HEK293 (cell line): Measurements from ENCODE around the gene NSUN6.
A peak's percentile ranks its signal among the peaks of the same experiment; 100 is the strongest.

Experiments
- ELK4 ChIP-seq: IDR thresholded peaks from 2 replicates; pipeline ENCODE4 v1.6.1; 2011; ENCODE audit warnings: mild to moderate bottlenecking, low read depth, low read length, borderline replicate concordance
- KLF1 ChIP-seq: fragments of 450-650 bp; formaldehyde crosslinking; IDR thresholded peaks from 2 replicates; pipeline ENCODE4 v1.5.1; 2016; ENCODE audit warnings: missing biosample characterization, missing genetic modification characterization
- KLF10 ChIP-seq: fragments of 450-650 bp; IDR thresholded peaks from 2 replicates; pipeline ENCODE4 v1.5.1; 2018; ENCODE audit warnings: missing biosample characterization, mild to moderate bottlenecking, missing genetic modification characterization
- KLF17 ChIP-seq: fragments of 450-650 bp; formaldehyde crosslinking; IDR thresholded peaks from 2 replicates; pipeline ENCODE4 v1.5.1; 2016; ENCODE audit warnings: missing biosample characterization, missing genetic modification characterization
- PRDM10 ChIP-seq: fragments of 450-650 bp; formaldehyde crosslinking; IDR thresholded peaks from 2 replicates; pipeline ENCODE4 v1.5.1; 2016; ENCODE audit warnings: missing biosample characterization, missing genetic modification characterization
- REST ChIP-seq: fragments of 450-650 bp; formaldehyde crosslinking; IDR thresholded peaks from 2 replicates; pipeline ENCODE4 v1.5.1; 2016; ENCODE audit warnings: missing biosample characterization, missing genetic modification characterization
- WT1 ChIP-seq: fragments of 450-650 bp; formaldehyde crosslinking; IDR thresholded peaks from 2 replicates; pipeline ENCODE4 v1.5.1; 2016; ENCODE audit warnings: missing biosample characterization, missing genetic modification characterization
- ZBTB17 ChIP-seq: fragments of 450-650 bp; formaldehyde crosslinking; IDR thresholded peaks from 2 replicates; pipeline ENCODE4 v1.5.1; 2016; ENCODE audit warnings: missing biosample characterization, missing genetic modification characterization
- ZBTB20 ChIP-seq: fragments of 450-650 bp; formaldehyde crosslinking; IDR thresholded peaks from 2 replicates; pipeline ENCODE4 v1.5.1; 2016; ENCODE audit warnings: missing biosample characterization, missing genetic modification characterization
- ZBTB8A ChIP-seq: fragments of 450-650 bp; formaldehyde crosslinking; IDR thresholded peaks from 2 replicates; pipeline ENCODE4 v1.5.1; 2016; ENCODE audit warnings: missing biosample characterization, missing genetic modification characterization
- ZEB2 ChIP-seq: fragments of 450-650 bp; formaldehyde crosslinking; IDR thresholded peaks from 2 replicates; pipeline ENCODE4 v1.5.1; 2016; ENCODE audit warnings: missing biosample characterization, missing genetic modification characterization
- ZNF132 ChIP-seq: fragments of 450-650 bp; formaldehyde crosslinking; IDR thresholded peaks from 2 replicates; pipeline ENCODE4 v1.5.1; 2017; ENCODE audit warnings: missing biosample characterization, missing genetic modification characterization, borderline replicate concordance
- ZNF140 ChIP-seq: fragments of 450-650 bp; formaldehyde crosslinking; IDR thresholded peaks from 2 replicates; pipeline ENCODE4 v1.5.1; 2016; ENCODE audit warnings: missing biosample characterization, missing genetic modification characterization
- ZNF18 ChIP-seq: fragments of 450-650 bp; formaldehyde crosslinking; IDR thresholded peaks from 2 replicates; pipeline ENCODE4 v1.5.1; 2016; ENCODE audit warnings: missing biosample characterization, missing genetic modification characterization
- ZNF211 ChIP-seq: fragments of 450-650 bp; formaldehyde crosslinking; IDR thresholded peaks from 2 replicates; pipeline ENCODE4 v1.5.1; 2016; ENCODE audit warnings: low read depth, missing biosample characterization, missing genetic modification characterization
- ZNF239 ChIP-seq: fragments of 450-650 bp; formaldehyde crosslinking; IDR thresholded peaks from 2 replicates; pipeline ENCODE4 v1.5.1; 2016; ENCODE audit warnings: missing biosample characterization, missing genetic modification characterization
- ZNF341 ChIP-seq: fragments of 450-650 bp; formaldehyde crosslinking; IDR thresholded peaks from 2 replicates; pipeline ENCODE4; 2016; ENCODE audit warnings: low read depth, missing biosample characterization, missing genetic modification characterization
- ZNF362 ChIP-seq: fragments of 450-650 bp; formaldehyde crosslinking; IDR thresholded peaks from 2 replicates; pipeline ENCODE4 v1.5.1; 2016; ENCODE audit warnings: missing biosample characterization, missing genetic modification characterization
- ZNF366 ChIP-seq: fragments of 450-650 bp; formaldehyde crosslinking; conservative IDR thresholded peaks from 2 replicates; pipeline ENCODE4 v1.5.1; 2016; ENCODE audit warnings: missing biosample characterization, missing genetic modification characterization
- ZNF596 ChIP-seq: fragments of 450-650 bp; IDR thresholded peaks from 2 replicates; pipeline ENCODE4 v1.5.0; 2018; ENCODE audit warnings: missing biosample characterization, mild to moderate bottlenecking, missing genetic modification characterization, moderate library complexity
- ZNF624 ChIP-seq: fragments of 450-650 bp; formaldehyde crosslinking; IDR thresholded peaks from 2 replicates; pipeline ENCODE4 v1.5.1; 2017; ENCODE audit warnings: missing biosample characterization, missing genetic modification characterization
- ZNF645 ChIP-seq: fragments of 450-650 bp; formaldehyde crosslinking; IDR thresholded peaks from 2 replicates; pipeline ENCODE4; 2016; ENCODE audit warnings: missing biosample characterization, missing genetic modification characterization
- ZNF843 ChIP-seq: fragments of 450-650 bp; formaldehyde crosslinking; IDR thresholded peaks from 2 replicates; pipeline ENCODE4 v1.5.1; 2016; ENCODE audit warnings: missing biosample characterization, missing genetic modification characterization
- ZSCAN23 ChIP-seq: fragments of 450-650 bp; formaldehyde crosslinking; IDR thresholded peaks from 2 replicates; pipeline ENCODE4 v1.5.1; 2016; ENCODE audit warnings: missing biosample characterization, missing genetic modification characterization

Gene NSUN6

GRCh38 chr10:18651324-18652007 lies at the start of gene NSUN6 (continued):
- TF ChIP-seq KLF17 (tag by site-specific recombination) = peak; percentile 59
- TF ChIP-seq KLF10 (tag by site-specific recombination) = peak; percentile 50; the same call in 1 of the 2 replicates
- no peak for TF ChIP-seq ZNF624 (tag by site-specific recombination)
- TF ChIP-seq REST (tag by site-specific recombination) = peak; percentile 26; the same call in 1 of the 2 replicates
- peak; percentile 68 for TF ChIP-seq KLF1 (tag by site-specific recombination)
- TF ChIP-seq ZNF140 (tag by site-specific recombination) = no peak
- peak; percentile 35; the same call in 1 of the 2 replicates for TF ChIP-seq ZNF843 (tag by site-specific recombination)
- TF ChIP-seq ZNF132 (tag by site-specific recombination) = no peak
- peak; percentile 40; the same call in 1 of the 2 replicates for TF ChIP-seq WT1 (tag by site-specific recombination)
- peak; percentile 77 for TF ChIP-seq ZNF366
- TF ChIP-seq ZNF239 = no peak
- TF ChIP-seq ZBTB8A = peak; percentile 57
- TF ChIP-seq ZEB2 (tag by site-specific recombination) = peak; percentile 80
- no peak for TF ChIP-seq ZNF211 (tag by site-specific recombination)
- TF ChIP-seq ZNF341 (tag by site-specific recombination) = 0 out of 2 replicates have a peak, but pooled peaks have one; percentile 36
- TF ChIP-seq ZNF645 = no peak
- peak; percentile 36; the same call in 1 of the 2 replicates for TF ChIP-seq ZBTB20 (tag by site-specific recombination)
- peak; percentile 75 for TF ChIP-seq ZBTB17 (tag by site-specific recombination)
- TF ChIP-seq PRDM10 = peak; percentile 95
- no peak for TF ChIP-seq ZSCAN23
- no peak for TF ChIP-seq ZNF362 (tag by site-specific recombination)
- no peak for TF ChIP-seq ZNF596 (tag by site-specific recombination)
- no peak for TF ChIP-seq ELK4
- no peak for TF ChIP-seq ZNF18
